H1 (cell line): ENCODE measurements around the gene NEK9. TPM values are rescaled to one million over a fixed set of nuclear protein-coding genes. Genes with fewer than 3 reads are reported as not detected.

Experiments used
- CTCF ChIA-PET: fragments of 300-600 bp; sonication (Branson Sonifier 250); formaldehyde crosslinking; loops from one replicate; lab custom pipeline; 2021; ENCODE audit not compliant: partially characterized antibody; lab: Charles Lee
- POLR2A ChIA-PET: fragments of 300-600 bp; sonication (Branson Sonifier 250); formaldehyde crosslinking; loops from one replicate; lab custom pipeline; 2021; ENCODE audit warnings: inconsistent platforms; ENCODE audit not compliant: partially characterized antibody; lab: Charles Lee
- DNase-seq, 2 experiments: peaks; one replicate each; pipeline versions ENCODE4 v3.0.0 to v3.0.0-alpha.2; 2010 to 2022; ENCODE audit warnings: low spot score in 2 of 2, low read depth in 1 of 2, mixed read lengths in 1 of 2
- FAIRE-seq: peaks from 2 replicates; lab custom pipeline; 2011; peaks lifted over from hg19 to GRCh38; lab: Jason Lieb, UNC
- H2AFZ ChIP-seq: 2 replicates; pipeline ENCODE4 v1.8.1; 2012; ENCODE audit warnings: low read length, inconsistent platforms
- H2AK5ac ChIP-seq: 2 replicates; pipeline ENCODE4 v1.6.1; 2013; ENCODE audit warnings: low read depth, low read length
- H2BK120ac ChIP-seq: replicated peaks from 2 replicates; pipeline ENCODE3; 2013; ENCODE audit warnings: low read depth, low read length, inconsistent platforms
- H2BK12ac ChIP-seq: 2 replicates; pipeline ENCODE4 v1.6.1; 2013; ENCODE audit warnings: low read depth, low read length
- H2BK15ac ChIP-seq: 2 replicates; pipeline ENCODE4 v1.6.1; 2013; ENCODE audit warnings: low read length
- H2BK20ac ChIP-seq: 2 replicates; pipeline ENCODE4 v1.6.1; 2013; ENCODE audit warnings: low read length
- H2BK5ac ChIP-seq: 2 replicates; pipeline ENCODE4 v1.6.1; 2013; ENCODE audit warnings: low read depth, low read length
- H3K14ac ChIP-seq: 2 replicates; pipeline ENCODE4 v1.6.1; 2013; ENCODE audit warnings: inconsistent platforms; ENCODE audit not compliant: insufficient read length
- H3K18ac ChIP-seq: 2 replicates; pipeline ENCODE4 v1.6.1; 2013; ENCODE audit warnings: low read length; ENCODE audit errors: extremely low read depth
- H3K23ac ChIP-seq: 2 replicates; pipeline ENCODE4 v1.6.1; 2013; ENCODE audit warnings: inconsistent platforms; ENCODE audit not compliant: insufficient read length
- H3K23me2 ChIP-seq: 2 replicates; pipeline ENCODE4 v1.6.1; 2013; ENCODE audit warnings: low read depth, low read length
- H3K27ac ChIP-seq: 2 replicates; pipeline ENCODE4 v1.6.1; 2011; ENCODE audit warnings: low read depth, low read length, inconsistent platforms
- H3K27me3 ChIP-seq, 4 experiments: replicated peaks in 1 of 4; 1 replicate in 1 of 4; 2 replicates in 3 of 4; pipeline versions ENCODE4 v1.6.1 to v1.8.1; 2011 to 2013; ENCODE audit warnings: low read length in 3 of 4, mild to moderate bottlenecking in 3 of 4, inconsistent platforms in 2 of 4, mixed read lengths in 2 of 4, moderate library complexity in 1 of 4; ENCODE audit not compliant: control insufficient read depth in 3 of 4, insufficient read depth in 3 of 4; ENCODE audit errors: extremely low read depth in 1 of 4
- H3K36me3 ChIP-seq, 4 experiments: 2 replicates each; pipeline versions ENCODE4 v1.6.1 to v1.8.1; 2011 to 2013; ENCODE audit warnings: mild to moderate bottlenecking in 4 of 4, low read length in 3 of 4, moderate library complexity in 2 of 4, control low read depth in 1 of 4, inconsistent platforms in 1 of 4; ENCODE audit not compliant: insufficient read depth in 4 of 4, control insufficient read depth in 2 of 4
- H3K4ac ChIP-seq: replicated peaks from 2 replicates; pipeline ENCODE3; 2013; ENCODE audit warnings: low read length, low read depth, mixed read lengths, inconsistent platforms; ENCODE audit not compliant: insufficient read length
- H3K4me1 ChIP-seq, 4 experiments: replicated peaks in 1 of 4; 1 replicate in 1 of 4; 2 replicates in 3 of 4; pipeline versions ENCODE4 v1.6.1 to v1.8.1; 2011 to 2013; ENCODE audit warnings: low read length in 3 of 4, inconsistent platforms in 2 of 4, mixed read lengths in 1 of 4; ENCODE audit not compliant: insufficient read depth in 4 of 4, control insufficient read depth in 3 of 4
- H3K4me2 ChIP-seq, 2 experiments: 2 replicates each; pipeline versions ENCODE4 v1.6.1 to v1.8.1; 2011 to 2013; ENCODE audit warnings: low read depth in 2 of 2, low read length in 2 of 2, control low read depth in 1 of 2, inconsistent platforms in 1 of 2, mild to moderate bottlenecking in 1 of 2; ENCODE audit not compliant: insufficient read depth in 1 of 2
- H3K4me3 ChIP-seq, 4 experiments: fragments of 200-600, 300-600 bp in 1 of 4; sonication (generic), shearing (Covaris generic), sonication (Bioruptor Twin) in 1 of 4; 2 replicates each; pipeline versions ENCODE4 v1.5.1 to v1.8.1; 2011 to 2016; ENCODE audit warnings: low read length in 4 of 4, low read depth in 3 of 4, control low read depth in 2 of 4, inconsistent platforms in 2 of 4, mild to moderate bottlenecking in 2 of 4, mixed read lengths in 1 of 4, moderate library complexity in 1 of 4; ENCODE audit not compliant: insufficient read depth in 2 of 4; ENCODE audit errors: extremely low read depth in 1 of 4
- H3K56ac ChIP-seq: replicated peaks from 2 replicates; pipeline ENCODE3; 2013; ENCODE audit warnings: low read depth, mild to moderate bottlenecking, mixed read lengths, low read length, inconsistent platforms; ENCODE audit not compliant: insufficient read length
- H3K79me1 ChIP-seq: 2 replicates; pipeline ENCODE4 v1.6.1; 2013; ENCODE audit warnings: low read depth, low read length, control low read depth
- H3K79me2 ChIP-seq, 2 experiments: 2 replicates each; pipeline versions ENCODE4 v1.6.1 to v1.8.1; 2012 to 2013; ENCODE audit warnings: low read length in 2 of 2, mild to moderate bottlenecking in 2 of 2, inconsistent platforms in 1 of 2; ENCODE audit not compliant: insufficient read depth in 2 of 2, control insufficient read depth in 1 of 2
- H3K9ac ChIP-seq, 4 experiments: replicated peaks in 1 of 4; 1 replicate in 1 of 4; 2 replicates in 3 of 4; pipeline versions ENCODE4 v1.6.1 to v1.8.1; 2011 to 2013; ENCODE audit warnings: low read depth in 3 of 4, low read length in 3 of 4, control low read depth in 2 of 4, mild to moderate bottlenecking in 2 of 4, moderate library complexity in 2 of 4, inconsistent platforms in 1 of 4; ENCODE audit errors: extremely low read depth in 1 of 4
- H3K9me3 ChIP-seq, 2 experiments: 2 replicates each; pipeline versions ENCODE4 v1.6.1 to v1.8.1; 2012 to 2013; ENCODE audit warnings: mild to moderate bottlenecking in 2 of 2, moderate library complexity in 2 of 2, control low read depth in 1 of 2, inconsistent platforms in 1 of 2, low read depth in 1 of 2, low read length in 1 of 2, mixed read lengths in 1 of 2; ENCODE audit not compliant: insufficient read depth in 2 of 2
- H4K20me1 ChIP-seq, 2 experiments: replicated peaks in 1 of 2; 2 replicates each; pipeline versions ENCODE3 to v1.8.1; 2011 to 2013; ENCODE audit warnings: inconsistent platforms in 2 of 2, low read length in 2 of 2, mild to moderate bottlenecking in 1 of 2; ENCODE audit not compliant: insufficient read depth in 2 of 2, control insufficient read depth in 1 of 2
- H4K5ac ChIP-seq: 2 replicates; pipeline ENCODE4 v1.6.1; 2013; ENCODE audit warnings: low read length, low read depth, mixed read lengths, inconsistent platforms; ENCODE audit not compliant: insufficient read length
- H4K8ac ChIP-seq: 2 replicates; pipeline ENCODE4 v1.8.0; 2013; ENCODE audit warnings: mild to moderate bottlenecking, moderate library complexity, low read length, inconsistent platforms; ENCODE audit not compliant: insufficient read depth; ENCODE audit errors: extremely low read depth
- H4K91ac ChIP-seq: replicated peaks from 2 replicates; pipeline ENCODE3; 2013; ENCODE audit warnings: low read length, mixed read lengths, inconsistent platforms; ENCODE audit not compliant: insufficient read length
- ATF3 ChIP-seq: IDR thresholded peaks from 2 replicates; pipeline ENCODE4 v1.6.1; 2011; ENCODE audit warnings: low read depth, mild to moderate bottlenecking, low read length; ENCODE audit not compliant: insufficient read depth
- BCL11A ChIP-seq, 2 experiments: IDR thresholded peaks; one replicate each; pipeline ENCODE4 v1.6.1; 2011; ENCODE audit warnings: low read depth in 2 of 2, low read length in 2 of 2, mild to moderate bottlenecking in 2 of 2
- E2F6 ChIP-seq: IDR thresholded peaks from 2 replicates; pipeline ENCODE4 v1.6.1; 2012; ENCODE audit warnings: inconsistent platforms
- HDAC2 ChIP-seq, 2 experiments: fragments of 300-600 bp in 1 of 2; sonication (generic) in 1 of 2; IDR thresholded peaks; 2 replicates each; pipeline ENCODE4 v1.6.1; 2011 to 2012; ENCODE audit warnings: low read depth in 2 of 2, low read length in 2 of 2, mild to moderate bottlenecking in 2 of 2, moderate library complexity in 2 of 2, borderline replicate concordance in 1 of 2, inconsistent platforms in 1 of 2
- RBBP5 ChIP-seq: IDR thresholded peaks from 2 replicates; pipeline ENCODE4 v1.7.1; 2012; ENCODE audit warnings: low read depth, mild to moderate bottlenecking, inconsistent platforms, low read length, moderate library complexity, borderline replicate concordance
- SP2 ChIP-seq: IDR thresholded peaks from 2 replicates; pipeline ENCODE4 v1.6.1; 2012; ENCODE audit warnings: mild to moderate bottlenecking, low read length, inconsistent platforms
- TEAD4 ChIP-seq: IDR thresholded peaks from 2 replicates; pipeline ENCODE4 v1.6.1; 2012; ENCODE audit warnings: low read depth, low read length, inconsistent platforms, mixed read lengths
- WGBS, 2 experiments: shearing (Covaris generic) in 1 of 2; methylation state at CpG; one replicate each; pipeline versions ENCODE4 v1.1.6 to v1.1.7; 2013 to 2015; ENCODE audit warnings: low lambda C conversion rate in 2 of 2, mixed read lengths in 2 of 2, inconsistent platforms in 1 of 2, low coverage in 1 of 2, missing lambda C conversion rate in 1 of 2; ENCODE audit not compliant: insufficient replicate concordance in 2 of 2, insufficient coverage in 1 of 2, insufficient read length in 1 of 2; ENCODE audit errors: extremely low coverage in 1 of 2, missing lambda C conversion rate in 1 of 2; 5-methylcytosine and 5-hydroxymethylcytosine counted together
- polyA plus RNA-seq, 7 experiments: library from polyadenylated mRNA; depleted of rRNA in 3 of 7; stranded (reverse) in 5 of 7; unstranded in 2 of 7; fragments of >200 nt in 5 of 7; fragments of 200-250 nt in 2 of 7; gene quantifications; 1 replicate in 5 of 7; 2 replicates in 1 of 7; 4 replicates in 1 of 7; pipeline versions ENCODE4 v1.2.1 to v1.2.3, GENCODE V29; 2011 to 2013; ENCODE audit warnings: missing spikeins in 2 of 7, mixed read lengths in 2 of 7
- total RNA-seq: library from RNA; stranded (reverse); fragmentation: NEBNext Ultra II Directional; extraction: Animal tissue kit (Norgen Biotek cat#: 25700); gene quantifications from 2 replicates; pipeline ENCODE4 v1.2.1, GENCODE V29; 2021

Gene NEK9
- total and polyA plus RNA-seq, 2 of the 8 experiments (the other 6 are each of a cell fraction or from before 2014, with no cell fraction given) = 16.0 to 43.6 TPM

- Histone ChIP-seq H2BK20ac (no peak overlapping the region), H2BK120ac (no peak overlapping the region), H4K5ac (no peak overlapping the region), H2BK12ac (no peak overlapping the region), H4K8ac (no peak overlapping the region), H3K27ac (no peak overlapping the region), H3K4me2 (no peak overlapping the region), H4K20me1 (peaks cover 0 to 3% of the 10 kb centered on the region in 2 experiments), H2AK5ac (no peak overlapping the region), H3K9ac (no peak overlapping the region), H3K18ac (no peak overlapping the region), H3K56ac (no peak overlapping the region), H3K4ac (no peak overlapping the region), H3K4me1 (peaks cover 0 to 5% (median 1%) of the 10 kb centered on the region in 4 experiments; a peak in 1 of 7 replicates), H3K27me3 (no peaks in the 10 kb centered on the region), H2BK15ac (no peak overlapping the region), H2AFZ (no peak overlapping the region), H3K4me3 (no peak overlapping the region), H4K91ac (no peak overlapping the region), H3K23me2 (no peaks in the 10 kb centered on the region), H3K79me1 (peaks cover 2% of the 10 kb centered on the region), H3K79me2 (peaks cover 0 to 11% of the 10 kb centered on the region in 2 experiments; a peak in 2 of 4 replicates), H3K36me3 (peaks cover 0 to 2% (median 1%) of the 10 kb centered on the region in 4 experiments; a peak in 3 of 8 replicates), H3K23ac (no peak overlapping the region), H3K9me3 (no peaks in the 10 kb centered on the region), H2BK5ac (no peak overlapping the region), H3K14ac (no peak overlapping the region)
- DNase-seq = no peak
- CTCF ChIA-PET = interaction anchor here (1.1 kb wide), 1 partner anchor 11 kb away, joined by 3 read pairs; no protein-coding TSS in a partner anchor
- POLR2A ChIA-PET = interaction anchor here (0.9 to 1.9 kb wide), 4 partner anchors 20 to 150 kb away, joined by 4 to 5 read pairs (median 4); no protein-coding TSS in a partner anchor
- FAIRE-seq = no peak
- no peak for TF ChIP-seq BCL11A (IDR thresholded peaks at IDR 0.05; ENCODE audit: low read depth in 2 of 2, low read length in 2 of 2)
- TF ChIP-seq TEAD4 = no peak
- no peak for TF ChIP-seq E2F6
- TF ChIP-seq HDAC2 (IDR thresholded peaks at IDR 0.05; ENCODE audit: borderline replicate concordance in 1 of 2, low read depth in 2 of 2, low read length in 2 of 2) = no peak
- TF ChIP-seq ATF3 = no peak
- no peak for TF ChIP-seq RBBP5
- TF ChIP-seq SP2 = no peak
- 99% methylated on average over 5 of the region's 5 CpGs; no CpG with 5 or more reads in 1 of the 2 experiments for WGBS, 2 experiments
Measured at GRCh38 chr14:75144944-75145343, 18.1 kb upstream of the NEK9 start.
